ENCODE results near the gene KLK3.

- TF ChIP-seq CTCF (IDR thresholded peaks at IDR 0.05; ENCODE audit: insufficient read depth, low read length, poor library complexity, severe bottlenecking) (no peak), EZH2phosphoT487 (conservative IDR thresholded peaks at IDR 0.05; ENCODE audit: low read length) (no peak)
These were observed 4.2 kb downstream of the KLK3 start for GRCh38 chr19:50858886-50859285.
